Activated CD4-positive, alpha-beta T cell treated with anti-CD3 and anti-CD28 coated beads, Interleukin-2, amount 50 U/mL, for 24 hours (primary cell): ENCODE data around the gene TBC1D4.

Experiments
- DNase-seq, 2 donors: peaks; one replicate each; pipeline ENCODE4 v3.0.0-alpha.2; 2020; ENCODE audit warnings: low read depth in 1 of 2, low spot score in 1 of 2

Gene TBC1D4

DNA sequence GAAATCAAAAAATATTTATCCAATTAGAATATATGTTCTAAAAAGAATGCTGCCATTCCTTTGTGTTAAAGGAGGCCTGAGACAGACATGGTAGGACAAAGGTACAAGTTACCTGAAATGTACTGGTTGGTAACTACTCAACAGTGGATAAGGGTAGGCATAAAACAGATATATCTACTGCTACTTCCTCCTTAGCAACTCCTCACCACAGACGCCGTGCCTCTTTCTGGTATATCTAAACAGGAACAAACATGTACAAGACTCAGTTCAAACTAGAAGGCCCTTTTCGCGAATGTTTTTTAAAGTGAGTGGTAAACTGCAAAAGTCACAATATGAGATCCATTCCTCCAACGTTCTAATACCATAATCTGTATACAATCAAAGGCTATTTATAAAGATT, 86.9 kb downstream of the TBC1D4 start:
- DNase-seq, result no peak

DNA sequence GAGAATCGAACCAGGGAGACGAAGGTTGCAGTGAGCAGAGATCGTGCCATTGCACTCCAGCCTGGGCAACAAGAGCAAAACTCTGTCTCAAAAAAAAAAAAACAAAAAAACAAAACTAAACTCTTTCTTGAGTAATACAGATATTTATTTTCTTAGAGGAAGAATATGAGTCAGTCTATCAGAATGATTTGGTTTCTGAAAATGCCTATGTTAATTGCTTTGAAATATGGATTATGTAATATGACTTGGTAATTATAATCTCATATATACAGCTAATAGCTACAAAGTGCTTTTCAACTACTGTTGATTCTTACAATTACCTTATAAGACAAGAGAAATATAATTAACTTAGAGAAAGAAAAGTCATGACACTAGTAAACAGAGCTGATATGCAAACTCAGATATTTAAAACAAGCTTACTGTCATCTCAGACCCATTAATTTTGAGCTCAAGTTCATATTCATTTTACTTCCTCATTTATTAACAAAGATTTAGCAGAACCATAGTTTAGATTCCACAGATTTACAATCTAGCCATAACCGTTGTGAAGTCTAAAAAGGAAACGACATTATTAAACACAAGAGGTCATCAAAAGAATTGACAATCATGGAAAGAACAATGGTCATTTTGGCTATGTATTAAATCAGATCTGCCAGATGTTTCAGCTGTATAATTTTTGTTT, 88.0 kb downstream of the TBC1D4 start:
- no peak for DNase-seq

DNA sequence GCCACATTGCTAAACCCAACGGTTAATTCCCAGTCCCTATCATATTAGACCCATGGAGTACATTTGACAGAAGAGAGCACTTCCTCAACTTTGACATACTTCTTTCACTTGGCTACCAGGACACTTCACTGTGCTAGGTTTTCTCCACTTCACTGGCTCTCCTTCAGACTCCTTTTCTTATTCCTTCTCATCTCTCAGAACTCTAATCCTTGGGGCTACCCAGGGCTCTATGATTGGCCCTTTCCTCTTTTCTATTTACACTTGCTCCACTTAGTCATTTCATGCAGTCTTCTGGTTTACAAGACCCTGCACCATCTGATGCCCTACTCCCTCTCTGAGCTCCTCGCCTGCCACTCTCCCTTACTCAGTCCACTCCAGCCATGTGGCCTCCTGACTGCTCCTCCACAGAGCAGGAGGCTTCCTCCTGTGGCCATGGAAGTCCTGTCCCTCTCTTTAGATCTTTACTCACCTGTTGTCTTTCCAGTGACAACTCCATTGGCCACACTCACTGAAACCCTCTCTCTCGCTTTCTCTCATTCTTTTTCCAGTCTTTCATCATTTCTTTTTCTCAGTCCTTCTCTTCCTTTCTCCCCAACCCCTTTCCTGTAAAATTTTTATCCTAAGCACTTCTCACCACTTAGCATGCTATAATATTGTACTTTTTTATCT, 90.4 kb downstream of the TBC1D4 start:
- DNase-seq, result no peak

DNA sequence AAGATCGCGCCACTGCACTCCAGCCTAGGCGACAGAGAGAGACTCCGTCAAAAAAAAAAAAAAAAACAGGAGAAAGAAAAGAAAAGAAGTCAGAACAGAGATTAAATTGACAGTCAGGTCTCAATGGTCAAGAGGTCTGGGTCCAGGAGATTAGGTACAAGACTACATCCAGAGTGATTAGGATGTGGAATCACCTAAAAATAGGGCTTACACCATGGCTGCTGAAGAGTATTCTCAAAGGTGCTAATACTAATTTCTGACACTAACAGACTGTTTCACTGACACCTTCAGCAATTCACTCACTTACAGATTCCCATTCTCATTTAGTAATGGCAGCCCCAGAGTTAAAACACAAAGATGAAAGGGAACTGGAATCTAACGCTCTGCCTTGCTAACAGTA, 91.7 kb downstream of the TBC1D4 start:
- no peak for DNase-seq

DNA sequence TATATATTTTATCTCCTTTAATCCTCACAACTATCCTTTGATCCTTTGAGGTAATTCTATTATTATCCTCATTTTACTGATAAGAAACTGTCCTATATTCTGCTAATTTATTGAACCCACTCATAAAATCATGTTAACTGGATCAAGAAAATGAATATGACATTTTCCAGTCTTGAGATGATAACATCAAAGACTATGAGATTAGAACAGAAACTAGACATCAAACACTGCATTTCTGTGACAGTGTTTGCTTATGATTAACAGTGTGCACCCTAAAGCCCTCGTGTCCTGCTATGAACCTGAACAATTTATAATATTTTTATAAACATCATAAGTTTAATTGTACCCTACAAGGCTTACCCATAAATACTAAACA, 96.3 kb downstream of the TBC1D4 start:
- no peak for DNase-seq

DNA sequence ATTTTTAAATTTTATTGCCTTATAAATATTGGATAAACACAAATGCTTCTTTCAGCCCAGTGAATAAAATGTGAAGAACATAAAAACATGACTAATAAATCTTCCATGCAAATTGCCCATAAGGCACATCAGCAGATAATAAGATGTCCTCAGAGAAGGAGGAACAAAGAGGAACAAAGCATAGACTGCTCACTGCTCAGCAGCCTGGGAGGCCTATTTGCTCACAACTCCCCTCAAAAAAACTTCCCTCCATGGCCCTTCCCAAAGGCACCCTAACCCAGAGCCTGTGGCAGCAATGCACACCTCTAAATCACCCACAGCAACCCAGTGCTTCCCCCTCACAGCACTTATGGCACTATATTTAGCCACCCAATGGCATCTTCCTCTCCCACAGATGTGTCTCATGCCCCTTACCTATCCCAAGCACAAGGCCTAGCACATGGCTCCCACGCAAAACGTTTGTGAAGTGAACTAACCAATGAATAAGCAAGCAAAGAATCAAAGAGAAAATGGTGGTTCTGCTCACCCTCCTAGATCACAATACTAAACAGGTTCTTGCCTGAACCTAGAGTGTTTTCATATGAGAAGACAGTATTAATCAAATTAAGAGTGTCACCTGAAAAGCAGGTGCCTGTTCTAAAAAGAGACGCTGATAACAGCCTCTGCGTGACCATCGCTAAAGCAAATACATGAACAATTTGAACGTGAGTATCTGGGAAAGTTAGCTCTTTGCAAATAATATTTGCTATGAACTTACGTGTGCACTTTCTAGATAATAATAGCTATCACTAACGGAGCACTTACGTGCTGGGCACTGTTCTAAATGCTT, 96.9 kb downstream of the TBC1D4 start:
- no peak for DNase-seq

DNA sequence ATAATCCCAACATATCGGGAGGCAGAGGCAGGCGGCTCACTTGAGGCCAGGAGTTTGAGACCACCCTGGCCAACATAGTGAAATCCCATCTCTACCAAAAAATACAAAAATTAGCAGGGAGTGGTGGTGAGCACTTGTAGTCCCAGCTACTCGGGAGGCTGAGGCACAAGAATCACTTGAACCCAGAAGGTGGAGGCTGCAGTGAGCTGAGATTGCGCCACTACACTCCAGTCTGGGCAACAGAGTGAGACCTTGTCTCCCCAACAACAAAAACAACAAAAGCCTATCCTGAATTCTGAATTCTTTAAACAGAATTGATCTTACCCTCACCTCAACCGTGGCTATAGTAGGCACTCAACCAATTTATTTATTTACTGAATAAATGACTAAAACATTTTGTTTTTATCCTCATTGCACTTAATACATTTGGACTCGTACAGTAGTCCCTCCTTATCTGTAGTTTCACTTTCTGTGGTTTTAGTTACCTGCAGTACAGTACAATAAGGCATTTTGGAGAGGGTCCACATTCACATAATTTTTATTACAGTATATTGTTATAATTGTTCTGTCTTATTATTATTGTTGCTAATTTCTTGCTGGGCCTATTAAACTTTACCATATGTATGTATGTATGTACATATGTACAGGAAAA, 98.8 kb downstream of the TBC1D4 start:
- DNase-seq, result no peak

DNA sequence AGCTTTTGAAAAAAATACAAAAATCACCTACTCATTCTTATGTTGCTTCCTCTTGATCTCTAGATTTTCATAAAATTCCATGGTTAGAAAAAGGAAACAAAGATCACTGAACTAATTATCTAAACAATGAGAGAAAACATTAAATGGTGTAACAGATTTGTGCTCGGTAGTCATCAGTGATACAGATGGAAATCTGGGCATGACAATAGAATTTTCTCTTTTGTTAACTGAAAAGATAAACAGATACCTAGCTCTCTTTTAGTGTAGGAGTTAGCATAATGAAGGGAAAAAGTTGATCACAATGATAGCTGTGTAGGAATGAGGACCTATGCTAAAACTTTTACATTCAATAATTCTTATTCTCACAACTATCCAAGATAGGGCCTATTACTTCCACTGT, 103.7 kb downstream of the TBC1D4 start:
- DNase-seq, result no peak

DNA sequence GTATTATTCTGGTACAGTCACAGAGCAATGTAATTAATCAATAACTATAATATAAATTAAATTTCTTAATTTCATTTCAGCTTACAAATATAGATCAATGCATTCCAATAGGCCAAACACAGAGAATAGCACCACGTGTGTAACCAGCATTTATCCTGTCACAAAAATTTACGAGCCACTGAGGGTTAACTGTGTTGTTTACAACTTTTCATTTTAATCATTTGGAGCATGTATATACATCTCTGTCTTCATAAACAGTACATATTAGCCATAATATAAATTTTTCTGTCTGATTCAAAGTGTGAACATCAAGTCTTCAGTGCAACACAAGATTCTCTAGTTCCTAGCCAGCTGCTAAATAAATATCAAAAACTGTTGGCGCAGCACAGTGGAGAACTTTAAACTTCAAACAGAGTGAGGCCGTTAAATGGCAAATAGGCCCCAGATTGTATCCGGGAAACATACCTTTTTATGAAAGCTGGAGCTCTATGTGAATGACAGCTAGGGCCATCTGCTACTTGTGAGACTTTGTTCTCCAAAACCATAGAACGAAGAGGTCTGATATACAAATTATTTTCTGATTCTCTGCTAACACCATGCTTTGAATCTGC, 105.1 kb downstream of the TBC1D4 start:
- no peak for DNase-seq

DNA sequence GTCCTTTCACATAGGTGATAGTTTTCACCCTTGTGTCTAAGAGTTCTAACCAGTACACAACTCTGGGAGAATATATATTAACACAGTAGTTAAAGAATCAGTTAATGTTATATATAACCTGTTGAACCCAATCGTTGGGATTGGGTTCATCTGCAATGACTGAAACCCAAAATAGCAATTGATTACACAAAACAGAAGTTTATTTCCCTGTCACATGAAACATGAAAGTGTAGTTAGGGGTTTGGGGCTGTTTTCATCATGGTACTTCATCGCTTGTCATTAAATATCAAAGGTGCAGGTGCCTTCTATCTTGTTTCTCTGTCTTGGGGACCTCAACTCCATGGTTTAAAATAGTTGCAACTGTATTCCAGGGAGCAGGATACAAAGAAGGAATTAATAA, 106.6 kb downstream of the TBC1D4 start:
- DNase-seq, result no peak

DNA sequence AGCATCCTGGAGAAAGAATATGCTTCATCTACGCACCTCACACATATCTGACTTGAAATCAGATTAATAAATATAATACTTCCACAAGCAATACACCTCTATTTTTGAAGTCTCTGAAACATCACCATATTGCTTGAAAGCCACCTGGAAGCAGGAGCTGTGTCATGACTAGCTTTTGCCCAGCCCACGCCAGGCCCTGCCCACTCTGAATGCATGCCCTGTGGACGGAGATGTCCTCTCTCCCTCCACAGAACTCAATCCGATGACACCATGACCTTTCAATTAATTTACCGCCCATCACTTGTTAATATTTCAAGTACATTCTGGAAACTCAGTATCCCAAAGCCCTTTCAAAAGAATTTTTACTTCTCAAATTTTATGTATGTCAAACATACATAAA, 108.0 kb downstream of the TBC1D4 start:
- DNase-seq, result no peak

DNA sequence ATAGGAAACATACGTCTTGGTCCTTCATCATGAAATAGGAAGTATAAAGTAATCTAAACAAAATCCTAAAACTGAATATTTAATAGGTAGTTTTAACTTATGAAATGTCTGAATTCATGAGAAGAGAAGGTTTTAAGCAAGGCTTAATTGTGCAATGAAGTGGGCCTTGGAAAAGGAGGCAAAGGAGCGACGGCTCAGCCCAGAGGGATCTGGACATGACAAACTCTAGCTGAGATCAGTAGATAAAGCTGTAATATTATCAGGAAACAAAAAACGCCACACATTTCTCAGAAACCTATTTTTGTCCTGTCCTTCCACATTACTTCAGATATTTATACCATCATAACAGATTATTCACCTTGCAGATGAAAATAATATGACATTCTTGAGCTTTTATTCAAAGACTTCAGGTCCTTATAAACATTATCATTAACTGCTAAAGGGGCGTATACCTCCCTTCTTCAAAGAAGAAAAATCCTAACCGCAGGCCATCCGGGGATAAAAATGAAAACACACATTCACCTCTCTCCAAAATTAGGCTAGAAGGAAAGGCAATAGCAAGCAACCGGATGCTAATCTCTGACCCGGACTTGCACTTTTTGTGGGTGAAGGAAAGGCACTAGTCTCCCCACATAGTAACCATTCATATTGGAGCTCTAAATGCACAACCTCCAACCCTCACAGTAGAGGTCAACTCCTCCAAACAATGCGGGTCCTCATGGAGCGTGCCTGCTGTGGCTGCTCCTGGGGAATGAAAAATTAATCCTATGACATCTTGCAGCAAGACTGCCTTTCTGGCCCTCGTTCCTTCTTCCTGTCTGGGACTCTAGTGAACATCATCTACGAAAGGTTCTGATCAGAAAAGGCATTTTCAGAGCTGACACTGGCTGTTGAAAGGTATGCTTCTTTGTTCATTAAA, 108.8 kb downstream of the TBC1D4 start:
- no peak for DNase-seq

DNA sequence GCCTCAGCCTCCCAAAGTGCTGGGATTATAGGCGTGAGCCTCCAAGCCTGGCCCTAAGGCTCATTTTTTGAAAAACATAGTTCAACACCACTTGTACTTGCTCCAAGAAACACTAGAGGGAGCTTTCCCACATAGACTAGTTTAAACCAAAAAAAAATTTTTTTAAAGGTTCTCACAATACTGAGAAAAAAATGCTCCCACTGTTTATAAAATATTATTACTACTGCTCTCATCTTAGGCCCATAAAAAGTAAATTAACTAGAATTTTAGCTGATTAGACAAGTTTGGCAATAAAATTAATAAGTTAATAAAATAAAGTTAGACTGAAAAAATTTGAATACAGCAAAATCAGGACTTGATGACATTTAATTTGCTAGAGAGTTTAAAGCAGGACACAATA, 109.5 kb downstream of the TBC1D4 start:
- peak in 1 of 2 donors; percentile 18 for DNase-seq

DNA sequence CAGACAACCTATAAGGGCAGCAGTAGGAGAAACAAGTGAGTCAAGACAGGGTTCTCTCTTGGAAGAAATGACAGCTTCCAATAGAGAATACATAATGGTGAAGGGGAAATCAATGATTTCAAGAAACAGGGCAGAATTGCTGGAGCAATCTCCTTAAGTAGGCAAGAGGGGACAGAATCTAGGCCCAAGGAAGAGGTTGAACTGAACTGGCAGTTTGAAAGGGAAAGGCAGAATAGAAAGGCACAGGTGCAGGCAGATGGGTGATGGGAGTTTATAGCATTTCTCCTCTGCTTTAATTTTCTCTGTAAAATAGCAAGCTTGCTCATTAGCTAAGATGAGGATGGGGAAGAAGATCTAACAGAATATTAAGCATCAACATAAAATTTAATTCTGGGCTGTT, 110.8 kb downstream of the TBC1D4 start:
- DNase-seq, result no peak

DNA sequence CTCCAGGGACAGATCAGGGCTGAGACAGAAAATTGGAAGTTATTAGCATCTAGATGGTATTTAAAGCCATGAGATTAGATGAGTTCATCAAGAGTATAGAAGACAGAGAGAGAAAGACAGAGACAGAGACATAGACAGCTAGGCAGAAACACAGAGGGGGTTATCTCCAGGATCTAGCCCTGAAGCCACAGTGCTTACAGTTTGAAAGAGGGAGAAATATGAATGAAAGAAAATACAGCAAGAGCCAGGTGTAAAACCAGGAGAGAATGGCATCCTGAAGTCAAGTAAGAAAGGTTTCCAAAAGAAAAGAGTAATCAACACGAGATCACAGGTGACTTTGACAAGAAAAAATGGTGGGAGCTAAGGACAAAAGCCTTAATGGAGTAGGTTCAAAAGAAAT, 111.2 kb downstream of the TBC1D4 start:
- no peak for DNase-seq

DNA sequence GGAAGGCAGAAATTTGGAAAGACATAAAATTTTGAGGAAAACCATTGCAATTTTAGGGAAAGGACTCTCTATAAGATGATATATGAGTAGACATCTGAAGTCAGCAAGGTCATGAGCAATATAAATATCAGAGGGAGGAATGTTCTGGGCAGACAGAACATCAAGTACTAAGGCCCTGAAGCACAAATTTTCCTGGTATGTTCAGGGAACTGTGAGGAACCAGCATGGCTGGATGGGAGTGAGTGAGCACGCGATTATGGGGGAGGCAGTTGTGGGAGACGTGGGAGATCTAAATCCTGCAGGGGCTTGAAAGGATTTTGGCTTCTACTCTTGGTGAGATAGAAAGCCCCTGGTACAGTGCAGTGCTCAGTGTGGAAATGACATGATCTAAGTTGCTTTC, 112.0 kb downstream of the TBC1D4 start:
- DNase-seq, result no peak

DNA sequence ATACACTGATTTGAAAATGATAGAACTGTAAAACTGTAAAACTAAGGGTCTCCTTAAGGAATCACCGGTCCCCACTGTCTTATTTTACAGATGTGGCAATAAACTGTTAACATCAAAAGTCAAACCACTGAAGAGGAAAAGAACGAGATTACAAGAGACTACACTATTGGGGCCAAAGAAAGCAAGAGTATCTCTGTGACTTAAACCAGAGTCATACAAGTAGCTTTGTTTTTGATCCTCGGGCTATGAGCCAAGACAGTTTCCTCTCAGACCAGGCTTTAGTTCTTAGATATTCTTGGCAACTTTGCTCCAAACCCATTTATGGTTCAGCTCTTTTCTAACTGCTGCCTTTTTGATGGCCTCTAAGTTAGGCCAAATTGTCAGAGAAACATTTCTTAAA, 113.8 kb downstream of the TBC1D4 start:
- no peak for DNase-seq

DNA sequence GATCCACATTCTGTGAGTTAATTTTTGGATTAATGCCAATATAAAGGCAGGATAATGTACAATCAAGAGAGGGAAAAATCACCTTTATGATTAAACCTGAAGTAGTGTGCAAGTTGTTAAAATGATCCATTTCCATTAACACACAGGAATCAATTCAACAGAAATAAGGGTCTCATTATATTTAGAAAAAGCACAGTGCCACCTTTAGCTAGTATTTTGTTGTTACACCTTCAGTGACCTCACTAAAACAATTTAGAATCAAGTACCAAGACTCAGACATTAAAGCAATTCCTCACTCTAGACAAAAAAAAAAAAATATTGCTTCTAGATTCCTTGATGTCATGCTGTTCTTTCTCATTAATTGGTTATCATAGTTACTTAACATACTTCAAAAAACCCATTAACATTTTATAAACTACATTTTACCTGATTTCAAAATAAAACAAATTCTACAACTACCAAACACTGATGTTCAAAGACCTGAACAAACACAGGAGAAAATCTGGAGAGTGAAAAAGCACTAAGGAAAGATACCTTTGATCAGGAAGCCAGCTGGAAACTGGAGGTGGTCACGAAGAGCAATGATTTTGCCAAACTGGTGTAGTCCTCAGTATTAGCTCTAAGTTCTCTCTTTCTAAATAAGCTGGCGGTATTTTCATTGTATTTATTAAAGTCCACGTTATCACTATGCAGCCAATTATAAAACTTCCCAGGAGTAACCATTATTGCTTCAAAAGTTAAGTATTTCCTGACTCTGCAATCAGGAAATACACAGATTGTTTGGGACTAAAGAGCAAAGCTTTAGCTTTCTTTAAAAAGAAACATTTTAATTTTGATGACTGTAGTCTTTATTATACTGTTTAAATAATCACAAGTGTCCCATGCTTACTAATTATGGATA, 115.3 kb downstream of the TBC1D4 start:
- no peak for DNase-seq

DNA sequence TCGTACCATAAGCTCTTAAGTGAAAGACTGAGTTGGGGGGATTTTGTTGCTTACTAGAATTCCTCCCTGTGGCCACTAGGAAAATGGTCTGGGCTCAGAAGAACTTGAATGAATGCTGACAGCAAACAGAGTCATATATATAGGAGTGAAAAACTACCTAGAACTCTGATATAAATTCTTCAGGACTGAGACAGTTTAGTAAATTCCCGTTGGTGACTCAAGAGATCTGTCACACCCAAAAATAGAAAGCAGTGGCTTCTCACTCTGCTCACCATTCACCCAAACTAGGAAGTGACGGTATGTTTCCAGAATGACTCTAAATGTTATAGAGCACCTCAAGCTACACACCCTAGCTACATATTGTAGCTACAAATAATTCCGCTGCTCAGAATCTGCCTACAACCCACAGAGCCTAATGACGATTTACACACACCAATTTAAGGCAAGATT, 116.2 kb downstream of the TBC1D4 start:
- DNase-seq, result peak in 1 of 2 donors; percentile 48
